ENCODE results near the gene DISP3. TPM values are rescaled to one million over a fixed set of nuclear protein-coding genes. Genes with fewer than 3 reads are reported as not detected.

Gene DISP3
- total and polyA plus RNA-seq, 2 experiments from 2014 or later, result 0.10 TPM; not detected in 1

GRCh38 chr1:11529330-11529729 lies 50.4 kb downstream of the DISP3 start:
- DNase-seq (ENCODE audit: low spot score), result no peak
- H3K4me3 ChIP-seq, result no peak overlapping the region
- no peaks in the 10 kb centered on the region for H3K9me2 ChIP-seq (replicated peaks; ENCODE audit: insufficient read depth)
- H2AFZ ChIP-seq, result no peak overlapping the region
- no peaks in the 10 kb centered on the region for H3K27me3 ChIP-seq
- H3K4me2 ChIP-seq, result no peak overlapping the region
- TF ChIP-seq EZH2phosphoT487 (IDR thresholded peaks at IDR 0.05; ENCODE audit: low read depth, severe bottlenecking, unreplicated experiment) (no peak), CTCF (IDR thresholded peaks at IDR 0.05; ENCODE audit: poor library complexity) (no peak), EZH2 (IDR thresholded peaks at IDR 0.05; ENCODE audit: borderline replicate concordance) (no peak)
- H3K79me2 ChIP-seq, result no peaks in the 10 kb centered on the region
- H4K20me1 ChIP-seq (ENCODE audit: insufficient read depth, poor library complexity, severe bottlenecking), result no peaks in the 10 kb centered on the region
- no peaks in the 10 kb centered on the region for H3K4me1 ChIP-seq (ENCODE audit: insufficient read depth)
- H3K27ac ChIP-seq, result no peak overlapping the region
- no peaks in the 10 kb centered on the region for H3K36me3 ChIP-seq (replicated peaks; ENCODE audit: insufficient read depth, low read depth)
- no peaks in the 10 kb centered on the region for H3K9me3 ChIP-seq (ENCODE audit: low read depth)
- 94% methylated on average over 10 of the region's 10 CpGs for WGBS (ENCODE audit: low lambda C conversion rate, missing lambda C conversion rate)

- Histone ChIP-seq H4K20me1 (ENCODE audit: insufficient read depth, poor library complexity, severe bottlenecking) (no peaks in the 10 kb centered on the region), H3K36me3 (replicated peaks; ENCODE audit: insufficient read depth, low read depth) (no peaks in the 10 kb centered on the region), H3K27me3 (no peaks in the 10 kb centered on the region), H3K27ac (no peak overlapping the region), H3K9me3 (ENCODE audit: low read depth) (no peaks in the 10 kb centered on the region), H3K4me2 (no peak overlapping the region), H3K4me1 (ENCODE audit: insufficient read depth) (no peaks in the 10 kb centered on the region), H3K4me3 (no peak overlapping the region), H3K9me2 (replicated peaks; ENCODE audit: insufficient read depth) (no peaks in the 10 kb centered on the region), H2AFZ (no peak overlapping the region), H3K79me2 (no peaks in the 10 kb centered on the region)
- DNase-seq (ENCODE audit: low spot score), result no peak
- TF ChIP-seq EZH2 (IDR thresholded peaks at IDR 0.05; ENCODE audit: borderline replicate concordance) (no peak), EZH2phosphoT487 (IDR thresholded peaks at IDR 0.05; ENCODE audit: low read depth, severe bottlenecking, unreplicated experiment) (no peak), CTCF (IDR thresholded peaks at IDR 0.05; ENCODE audit: poor library complexity) (no peak)
- 91% methylated on average over 32 of the region's 34 CpGs for WGBS (ENCODE audit: low lambda C conversion rate, missing lambda C conversion rate)
Measured at GRCh38 chr1:11529763-11530730, 51.1 kb downstream of the DISP3 start.

- 92% methylated on average over 11 of the region's 15 CpGs for WGBS (ENCODE audit: low lambda C conversion rate, missing lambda C conversion rate)
- no peak overlapping the region for H2AFZ ChIP-seq
- H3K9me3 ChIP-seq (ENCODE audit: low read depth), result no peaks in the 10 kb centered on the region
- no peak overlapping the region for H3K4me3 ChIP-seq
- H3K27ac ChIP-seq, result no peak overlapping the region
- H4K20me1 ChIP-seq (ENCODE audit: insufficient read depth, poor library complexity, severe bottlenecking), result no peaks in the 10 kb centered on the region
- H3K36me3 ChIP-seq (replicated peaks; ENCODE audit: insufficient read depth, low read depth), result no peaks in the 10 kb centered on the region
- H3K27me3 ChIP-seq, result no peaks in the 10 kb centered on the region
- no peak for DNase-seq (ENCODE audit: low spot score)
- H3K79me2 ChIP-seq, result no peaks in the 10 kb centered on the region
- H3K9me2 ChIP-seq (replicated peaks; ENCODE audit: insufficient read depth), result no peaks in the 10 kb centered on the region
- H3K4me2 ChIP-seq, result no peak overlapping the region
- H3K4me1 ChIP-seq (ENCODE audit: insufficient read depth), result no peaks in the 10 kb centered on the region
- no peak for TF ChIP-seq CTCF (IDR thresholded peaks at IDR 0.05; ENCODE audit: poor library complexity)
- TF ChIP-seq EZH2 (IDR thresholded peaks at IDR 0.05; ENCODE audit: borderline replicate concordance), result no peak
- TF ChIP-seq EZH2phosphoT487 (IDR thresholded peaks at IDR 0.05; ENCODE audit: low read depth, severe bottlenecking, unreplicated experiment), result no peak
Measured at GRCh38 chr1:11530731-11531311, 51.9 kb downstream of the DISP3 start.

All from hepatocyte (in vitro differentiated cells).